GM19193 (cell line): ENCODE data around the gene SLC46A3.

Experiments
- POLR2A ChIP-seq: IDR thresholded peaks from 4 replicates; pipeline ENCODE4 v1.6.1; 2011; ENCODE audit not compliant: insufficient read depth, insufficient read length; ENCODE audit errors: extremely low read depth

The SLC46A3 gene

GRCh38 chr13:28739376-28739775 lies 20.6 kb upstream of the SLC46A3 start:
- no peak for TF ChIP-seq POLR2A

- no peak for TF ChIP-seq POLR2A
Measured at GRCh38 chr13:28735481-28736029, 16.8 kb upstream of the SLC46A3 start.

GRCh38 chr13:28734906-28735305 lies 16.1 kb upstream of the SLC46A3 start:
- no peak for TF ChIP-seq POLR2A

- TF ChIP-seq POLR2A, result no peak
Measured at GRCh38 chr13:28730762-28731161, 12.0 kb upstream of the SLC46A3 start.

GRCh38 chr13:28729541-28729940 lies 10.8 kb upstream of the SLC46A3 start:
- no peak for TF ChIP-seq POLR2A

- no peak for TF ChIP-seq POLR2A
Measured at GRCh38 chr13:28728642-28729041, 9.9 kb upstream of the SLC46A3 start.

GRCh38 chr13:28725046-28725610 lies 6.4 kb upstream of the SLC46A3 start:
- no peak for TF ChIP-seq POLR2A

GRCh38 chr13:28723806-28724205 lies 5.0 kb upstream of the SLC46A3 start:
- no peak for TF ChIP-seq POLR2A

- no peak for TF ChIP-seq POLR2A
Measured at GRCh38 chr13:28719227-28720055, 671 bp upstream of the SLC46A3 start.

GRCh38 chr13:28718196-28718542 lies 601 bp downstream of the SLC46A3 start:
- TF ChIP-seq POLR2A, result no peak

- TF ChIP-seq POLR2A, result no peak
Measured at GRCh38 chr13:28717170-28717569, 1.6 kb downstream of the SLC46A3 start.

- TF ChIP-seq POLR2A, result no peak
Measured at GRCh38 chr13:28716511-28716910, 2.3 kb downstream of the SLC46A3 start.

- TF ChIP-seq POLR2A, result no peak
Measured at GRCh38 chr13:28714651-28715050, 4.1 kb downstream of the SLC46A3 start.

- no peak for TF ChIP-seq POLR2A
Measured at GRCh38 chr13:28710161-28710560, 8.6 kb downstream of the SLC46A3 start.

GRCh38 chr13:28707629-28708427 lies 10.9 kb downstream of the SLC46A3 start:
- no peak for TF ChIP-seq POLR2A
